Astrocyte (in vitro differentiated cells and primary cell): ENCODE data around the gene BLACAT1. TPM values are rescaled to one million over a fixed set of nuclear protein-coding genes. Genes with fewer than 3 reads are reported as not detected.

Source experiments
- DNase-seq: peaks from one replicate; pipeline ENCODE4 v3.0.0-alpha.2; 2010; ENCODE audit warnings: low read depth
- FAIRE-seq: peaks from 2 replicates; lab custom pipeline; 2011; peaks lifted over from hg19 to GRCh38; lab: Jason Lieb, UNC
- H2AFZ ChIP-seq: 2 replicates; pipeline ENCODE4 v1.6.0; 2012; ENCODE audit warnings: low read depth, low read length, inconsistent platforms
- H3K27ac ChIP-seq: 2 replicates; pipeline ENCODE4 v1.5.1; 2011; ENCODE audit warnings: low read depth, low read length, inconsistent platforms
- H3K27me3 ChIP-seq: 2 replicates; pipeline ENCODE4 v1.6.0; 2011; ENCODE audit warnings: low read length, inconsistent platforms; ENCODE audit not compliant: insufficient read depth
- H3K36me3 ChIP-seq: 2 replicates; pipeline ENCODE4 v1.5.1; 2011; ENCODE audit warnings: low read length, inconsistent platforms; ENCODE audit not compliant: insufficient read depth
- H3K4me1 ChIP-seq: 2 replicates; pipeline ENCODE4 v1.5.1; 2011; ENCODE audit warnings: low read length, inconsistent platforms; ENCODE audit not compliant: insufficient read depth
- H3K4me2 ChIP-seq: 2 replicates; pipeline ENCODE4 v1.6.0; 2012; ENCODE audit warnings: low read length, inconsistent platforms
- H3K4me3 ChIP-seq: 2 replicates; pipeline ENCODE4 v1.5.1; 2011; ENCODE audit warnings: low read depth, mild to moderate bottlenecking, low read length, inconsistent platforms; ENCODE audit not compliant: insufficient read depth
- H3K79me2 ChIP-seq: 2 replicates; pipeline ENCODE4 v1.6.0; 2012; ENCODE audit warnings: mild to moderate bottlenecking, low read length, inconsistent platforms; ENCODE audit not compliant: insufficient read depth
- H3K9ac ChIP-seq: 2 replicates; pipeline ENCODE4 v1.6.0; 2012; ENCODE audit warnings: mild to moderate bottlenecking, low read length, inconsistent platforms
- H3K9me3 ChIP-seq: 2 replicates; pipeline ENCODE4 v1.5.1; 2012; ENCODE audit warnings: low read depth, mild to moderate bottlenecking, low read length, inconsistent platforms; ENCODE audit not compliant: insufficient read depth
- H4K20me1 ChIP-seq: 2 replicates; pipeline ENCODE4 v1.6.0; 2012; ENCODE audit warnings: low read length, inconsistent platforms; ENCODE audit not compliant: insufficient read depth
- H3K27ac Mint-ChIP-seq: one replicate; pipeline ENCODE4 v1.8.0; 2021; ENCODE audit warnings: mild to moderate bottlenecking, mixed read lengths; ENCODE audit not compliant: unreplicated experiment
- H3K27me3 Mint-ChIP-seq: one replicate; pipeline ENCODE4 v1.8.0; 2021; ENCODE audit warnings: low read depth, mixed read lengths; ENCODE audit not compliant: unreplicated experiment
- H3K36me3 Mint-ChIP-seq: one replicate; pipeline ENCODE4 v1.8.0; 2021; ENCODE audit warnings: low read depth, mixed read lengths; ENCODE audit not compliant: unreplicated experiment
- H3K4me1 Mint-ChIP-seq: one replicate; pipeline ENCODE4 v1.8.0; 2021; ENCODE audit warnings: low read depth, mixed read lengths; ENCODE audit not compliant: unreplicated experiment
- H3K4me3 Mint-ChIP-seq: one replicate; pipeline ENCODE4 v1.8.0; 2021; ENCODE audit warnings: mild to moderate bottlenecking, moderate library complexity, mixed read lengths; ENCODE audit not compliant: unreplicated experiment
- H3K9me3 Mint-ChIP-seq: one replicate; pipeline ENCODE4 v1.8.0; 2021; ENCODE audit warnings: mild to moderate bottlenecking, mixed read lengths; ENCODE audit not compliant: unreplicated experiment
- CTCF ChIP-seq: IDR thresholded peaks from 2 replicates; pipeline ENCODE4 v1.5.1; 2011; ENCODE audit warnings: low read depth, mild to moderate bottlenecking, inconsistent platforms, low read length, moderate library complexity; ENCODE audit not compliant: insufficient read depth
- EZH2 ChIP-seq: IDR thresholded peaks from 2 replicates; pipeline ENCODE4 v1.6.1; 2012; ENCODE audit warnings: mild to moderate bottlenecking, low read length, inconsistent platforms; ENCODE audit not compliant: insufficient read depth
- total RNA-seq: library from RNA; stranded (reverse); gene quantifications from 2 replicates; pipeline ENCODE4 v1.2.1, GENCODE V29; 2021

Gene BLACAT1
- total RNA-seq, 1 donor from 2014 or later, result 2.2 TPM

GRCh38 chr1:205443585-205444299, 12.1 kb downstream of the BLACAT1 start:
- Histone ChIP-seq H2AFZ (no peak overlapping the region), H3K9me3 (no peaks in the 10 kb centered on the region), H3K4me3 (no peak overlapping the region), H3K79me2 (peaks cover 9% of the 10 kb centered on the region), H4K20me1 (peaks cover 6% of the 10 kb centered on the region), H3K4me2 (no peak overlapping the region), H3K4me1 (peaks cover 31% of the 10 kb centered on the region), H3K36me3 (no peaks in the 10 kb centered on the region), H3K9ac (no peak overlapping the region), H3K27ac (no peak overlapping the region), H3K27me3 (no peaks in the 10 kb centered on the region)
- Mint-ChIP-seq H3K27me3 (no peaks in the 10 kb centered on the region), H3K36me3 (peaks cover 1% of the 10 kb centered on the region), H3K27ac (no peak overlapping the region), H3K9me3 (no peaks in the 10 kb centered on the region), H3K4me1 (peaks cover 66% of the 10 kb centered on the region), H3K4me3 (no peak overlapping the region)
- DNase-seq (no peak), FAIRE-seq (no peak)
- TF ChIP-seq CTCF (no peak), EZH2 (no peak)

GRCh38 chr1:205442051-205442725, 13.7 kb downstream of the BLACAT1 start:
- no peaks in the 10 kb centered on the region for H3K9me3 ChIP-seq
- no peak overlapping the region for H3K4me2 ChIP-seq
- TF ChIP-seq CTCF, result no peak
- no peak for TF ChIP-seq EZH2
- no peak overlapping the region for H2AFZ ChIP-seq
- Mint-ChIP-seq H3K36me3 (no peaks in the 10 kb centered on the region), H3K4me1 (peaks cover 57% of the 10 kb centered on the region), H3K4me3 (no peak overlapping the region), H3K9me3 (no peaks in the 10 kb centered on the region), H3K27ac (peak overlapping the region; percentile 24), H3K27me3 (no peaks in the 10 kb centered on the region)
- no peaks in the 10 kb centered on the region for H3K36me3 ChIP-seq
- H3K9ac ChIP-seq, result no peak overlapping the region
- no peak overlapping the region for H3K27ac ChIP-seq
- H3K27me3 ChIP-seq, result no peaks in the 10 kb centered on the region
- H3K79me2 ChIP-seq, result no peaks in the 10 kb centered on the region
- H4K20me1 ChIP-seq, result peaks cover 10% of the 10 kb centered on the region
- H3K4me3 ChIP-seq, result no peak overlapping the region
- DNase-seq (no peak), FAIRE-seq (no peak)
- H3K4me1 ChIP-seq, result peaks cover 22% of the 10 kb centered on the region

- Histone ChIP-seq H3K27ac (no peak overlapping the region), H3K9ac (no peak overlapping the region), H3K9me3 (no peaks in the 10 kb centered on the region), H2AFZ (no peak overlapping the region), H3K79me2 (no peaks in the 10 kb centered on the region), H4K20me1 (peaks cover 10% of the 10 kb centered on the region), H3K4me1 (peaks cover 20% of the 10 kb centered on the region), H3K4me2 (no peak overlapping the region), H3K36me3 (no peaks in the 10 kb centered on the region), H3K27me3 (peaks cover 3% of the 10 kb centered on the region), H3K4me3 (no peak overlapping the region)
- FAIRE-seq (no peak), DNase-seq (no peak)
- Mint-ChIP-seq H3K27me3 (no peaks in the 10 kb centered on the region), H3K27ac (peak overlapping the region; percentile 89), H3K36me3 (no peaks in the 10 kb centered on the region), H3K4me3 (no peak overlapping the region), H3K9me3 (no peaks in the 10 kb centered on the region), H3K4me1 (peaks cover 53% of the 10 kb centered on the region)
- TF ChIP-seq EZH2, result no peak
- no peak for TF ChIP-seq CTCF
Observed at GRCh38 chr1:205441716-205442050, 14.2 kb downstream of the BLACAT1 start.
